IPS-NIHi7 (cell line): Measurements from ENCODE around the gene EGFL7.

Source experiments
- DNase-seq: peaks from one replicate; pipeline ENCODE4 v3.0.0; 2012; ENCODE audit warnings: mixed read lengths; ENCODE audit errors: extremely low spot score

The EGFL7 gene

GRCh38 chr9:136714893-136715274, 52.2 kb downstream of the EGFL7 start:
- no peak for DNase-seq

- DNase-seq, result no peak
These were observed 54.7 kb downstream of the EGFL7 start for GRCh38 chr9:136717399-136717798.

- DNase-seq, result no peak
These were observed 55.9 kb downstream of the EGFL7 start for GRCh38 chr9:136718345-136719194.

- DNase-seq, result no peak
These were observed 56.6 kb downstream of the EGFL7 start for GRCh38 chr9:136719195-136719880.

- DNase-seq, result no peak
These were observed 57.7 kb downstream of the EGFL7 start for GRCh38 chr9:136720251-136720897.

GRCh38 chr9:136720898-136721338, 58.2 kb downstream of the EGFL7 start:
- no peak for DNase-seq

GRCh38 chr9:136721339-136722092, 58.8 kb downstream of the EGFL7 start:
- DNase-seq, result no peak
